ENCODE results near the gene MESP1.
"Not testable (repeated sequence)": the region's sequence is repeated elsewhere in the genome, so short reads cannot be mapped to it uniquely, and the experiment has no call there.

MESP1 gene

DNA sequence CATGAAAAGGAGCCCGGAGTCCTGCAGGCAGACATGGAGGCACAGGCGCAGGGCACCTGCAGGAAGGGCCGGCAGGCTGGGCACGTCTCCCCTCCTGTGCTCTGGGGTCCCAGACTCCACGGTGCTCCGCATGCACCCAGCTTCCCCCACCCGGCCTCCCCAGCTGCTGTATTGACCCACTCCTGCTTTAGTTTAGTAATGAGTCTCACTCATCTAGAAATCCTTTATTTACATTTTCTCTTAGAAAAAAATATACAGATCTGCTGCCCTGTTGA lies 33.6 kb upstream of the MESP1 start:
- no peak overlapping the region for H3K4me2 ChIP-seq (ENCODE audit: low read length)
- no peak overlapping the region for H3K27ac ChIP-seq (ENCODE audit: low read depth, low read length)
- TF ChIP-seq, protein P1, sequence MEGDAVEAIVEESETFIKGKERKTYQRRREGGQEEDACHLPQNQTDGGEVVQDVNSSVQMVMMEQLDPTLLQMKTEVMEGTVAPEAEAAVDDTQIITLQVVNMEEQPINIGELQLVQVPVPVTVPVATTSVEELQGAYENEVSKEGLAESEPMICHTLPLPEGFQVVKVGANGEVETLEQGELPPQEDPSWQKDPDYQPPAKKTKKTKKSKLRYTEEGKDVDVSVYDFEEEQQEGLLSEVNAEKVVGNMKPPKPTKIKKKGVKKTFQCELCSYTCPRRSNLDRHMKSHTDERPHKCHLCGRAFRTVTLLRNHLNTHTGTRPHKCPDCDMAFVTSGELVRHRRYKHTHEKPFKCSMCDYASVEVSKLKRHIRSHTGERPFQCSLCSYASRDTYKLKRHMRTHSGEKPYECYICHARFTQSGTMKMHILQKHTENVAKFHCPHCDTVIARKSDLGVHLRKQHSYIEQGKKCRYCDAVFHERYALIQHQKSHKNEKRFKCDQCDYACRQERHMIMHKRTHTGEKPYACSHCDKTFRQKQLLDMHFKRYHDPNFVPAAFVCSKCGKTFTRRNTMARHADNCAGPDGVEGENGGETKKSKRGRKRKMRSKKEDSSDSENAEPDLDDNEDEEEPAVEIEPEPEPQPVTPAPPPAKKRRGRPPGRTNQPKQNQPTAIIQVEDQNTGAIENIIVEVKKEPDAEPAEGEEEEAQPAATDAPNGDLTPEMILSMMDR (IDR thresholded peaks at IDR 0.05; ENCODE audit: low read depth, low read length, poor library complexity, severe bottlenecking) = no peak
- no peak for TF ChIP-seq EZH2phosphoT487 (IDR thresholded peaks at IDR 0.05; ENCODE audit: borderline replicate concordance, low read length)
- H3K9me3 ChIP-seq (ENCODE audit: control insufficient read depth, insufficient read depth, low read length) = no peaks in the 10 kb centered on the region
- H3F3A ChIP-seq (ENCODE audit: control insufficient read depth, insufficient read depth) = no peaks in the 10 kb centered on the region
- H4K20me1 ChIP-seq (ENCODE audit: control insufficient read depth, insufficient read depth, low read depth, low read length) = no peaks in the 10 kb centered on the region
- H3K4me3 ChIP-seq (ENCODE audit: low read length) = no peak overlapping the region
- no peaks in the 10 kb centered on the region for H3K4me1 ChIP-seq (ENCODE audit: control insufficient read depth, low read length)
- H3K79me2 ChIP-seq (ENCODE audit: control insufficient read depth, low read length) = no peaks in the 10 kb centered on the region
- no peaks in the 10 kb centered on the region for H3K36me3 ChIP-seq (ENCODE audit: control insufficient read depth, low read length)
- no peaks in the 10 kb centered on the region; the same call in none of the 2 replicates for H3K27me3 ChIP-seq (ENCODE audit: control insufficient read depth, low read length)
- no peaks in the 10 kb centered on the region for H3K9me2 ChIP-seq (replicated peaks; ENCODE audit: control insufficient read depth, low read length)

GRCh38 chr15:89783861-89784685 lies 33.0 kb upstream of the MESP1 start:
- Histone ChIP-seq H3K4me1 (ENCODE audit: control insufficient read depth, low read length) (no peaks in the 10 kb centered on the region), H3K36me3 (ENCODE audit: control insufficient read depth, low read length) (no peaks in the 10 kb centered on the region), H3K4me2 (ENCODE audit: low read length) (no peak overlapping the region)

GRCh38 chr15:89783111-89783860 lies 32.2 kb upstream of the MESP1 start:
- no peak overlapping the region for H3K27ac ChIP-seq (ENCODE audit: low read depth, low read length)
- no peak for TF ChIP-seq EZH2phosphoT487 (IDR thresholded peaks at IDR 0.05; ENCODE audit: borderline replicate concordance, low read length)
- TF ChIP-seq, protein P1 (IDR thresholded peaks at IDR 0.05; ENCODE audit: low read depth, low read length, poor library complexity, severe bottlenecking) = no peak
- no peaks in the 10 kb centered on the region; the same call in none of the 2 replicates for H3K27me3 ChIP-seq (ENCODE audit: control insufficient read depth, low read length)
- H3K9me2 ChIP-seq (replicated peaks; ENCODE audit: control insufficient read depth, low read length) = no peaks in the 10 kb centered on the region
- no peaks in the 10 kb centered on the region for H4K20me1 ChIP-seq (ENCODE audit: control insufficient read depth, insufficient read depth, low read depth, low read length)
- no peak overlapping the region for H3K4me3 ChIP-seq (ENCODE audit: low read length)
- H3K9me3 ChIP-seq (ENCODE audit: control insufficient read depth, insufficient read depth, low read length) = no peaks in the 10 kb centered on the region
- H3K79me2 ChIP-seq (ENCODE audit: control insufficient read depth, low read length) = no peaks in the 10 kb centered on the region
- no peaks in the 10 kb centered on the region for H3F3A ChIP-seq (ENCODE audit: control insufficient read depth, insufficient read depth)
- H3K36me3 ChIP-seq (ENCODE audit: control insufficient read depth, low read length) = no peaks in the 10 kb centered on the region
- H3K4me2 ChIP-seq (ENCODE audit: low read length) = no peak overlapping the region
- H3K4me1 ChIP-seq (ENCODE audit: control insufficient read depth, low read length) = no peaks in the 10 kb centered on the region

More at GRCh38 chr15:89783861-89784685, 33.0 kb upstream of the MESP1 start:
- Histone ChIP-seq H3K27ac (ENCODE audit: low read depth, low read length) (no peak overlapping the region), H4K20me1 (ENCODE audit: control insufficient read depth, insufficient read depth, low read depth, low read length) (no peaks in the 10 kb centered on the region), H3K4me3 (ENCODE audit: low read length) (no peak overlapping the region), H3K9me3 (ENCODE audit: control insufficient read depth, insufficient read depth, low read length) (no peaks in the 10 kb centered on the region), H3K27me3 (ENCODE audit: control insufficient read depth, low read length) (no peaks in the 10 kb centered on the region; the same call in none of the 2 replicates), H3K9me2 (replicated peaks; ENCODE audit: control insufficient read depth, low read length) (no peaks in the 10 kb centered on the region), H3K79me2 (ENCODE audit: control insufficient read depth, low read length) (no peaks in the 10 kb centered on the region), H3F3A (ENCODE audit: control insufficient read depth, insufficient read depth) (no peaks in the 10 kb centered on the region)
- TF ChIP-seq EZH2phosphoT487 (IDR thresholded peaks at IDR 0.05; ENCODE audit: borderline replicate concordance, low read length) = no peak
- TF ChIP-seq, protein P1 (IDR thresholded peaks at IDR 0.05; ENCODE audit: low read depth, low read length, poor library complexity, severe bottlenecking) = no peak

- not testable (repeated sequence) for H3K9me3 ChIP-seq (ENCODE audit: control insufficient read depth, insufficient read depth, low read length); H3K4me3 ChIP-seq (ENCODE audit: low read length); H3K27ac ChIP-seq (ENCODE audit: low read depth, low read length); H3K36me3 ChIP-seq (ENCODE audit: control insufficient read depth, low read length); H3K4me2 ChIP-seq (ENCODE audit: low read length); H3F3A ChIP-seq (ENCODE audit: control insufficient read depth, insufficient read depth); H3K79me2 ChIP-seq (ENCODE audit: control insufficient read depth, low read length); H3K27me3 ChIP-seq (ENCODE audit: control insufficient read depth, low read length); H3K9me2 ChIP-seq (replicated peaks; ENCODE audit: control insufficient read depth, low read length); H4K20me1 ChIP-seq (ENCODE audit: control insufficient read depth, insufficient read depth, low read depth, low read length); H3K4me1 ChIP-seq (ENCODE audit: control insufficient read depth, low read length)
These were observed 31.5 kb upstream of the MESP1 start for GRCh38 chr15:89782619-89782950.
